Raji (cell line): ENCODE measurements around the gene GH1.

Experiments
- POLR2A ChIP-seq: IDR thresholded peaks from 2 replicates; pipeline ENCODE4 v1.6.1; 2011; ENCODE audit warnings: low read depth, low read length, control low read depth; ENCODE audit not compliant: insufficient read depth

The GH1 gene

GRCh38 chr17:63949576-63950250 lies 31.1 kb upstream of the GH1 start:
- no peak for TF ChIP-seq POLR2A

- TF ChIP-seq POLR2A: no peak
Observed at GRCh38 chr17:63948521-63948920, 29.9 kb upstream of the GH1 start.

GRCh38 chr17:63947711-63948330 lies 29.2 kb upstream of the GH1 start:
- TF ChIP-seq POLR2A: no peak

GRCh38 chr17:63946440-63947363 lies 28.1 kb upstream of the GH1 start:
- peak; percentile 30; the same call in 1 of the 2 replicates for TF ChIP-seq POLR2A

GRCh38 chr17:63945784-63946439 lies 27.3 kb upstream of the GH1 start:
- TF ChIP-seq POLR2A: peak; percentile 75

GRCh38 chr17:63944736-63945499 lies 26.3 kb upstream of the GH1 start:
- no peak for TF ChIP-seq POLR2A

GRCh38 chr17:63943745-63944144 lies 25.1 kb upstream of the GH1 start:
- TF ChIP-seq POLR2A: no peak

- TF ChIP-seq POLR2A: no peak
Observed at GRCh38 chr17:63942309-63942985, 23.8 kb upstream of the GH1 start.

GRCh38 chr17:63941751-63942150 lies 23.1 kb upstream of the GH1 start:
- TF ChIP-seq POLR2A: no peak

- no peak for TF ChIP-seq POLR2A
Observed at GRCh38 chr17:63941162-63941561, 22.5 kb upstream of the GH1 start.

- TF ChIP-seq POLR2A: no peak
Observed at GRCh38 chr17:63940584-63940983, 21.9 kb upstream of the GH1 start.

GRCh38 chr17:63939884-63940283 lies 21.2 kb upstream of the GH1 start:
- TF ChIP-seq POLR2A: no peak

- no peak for TF ChIP-seq POLR2A
Observed at GRCh38 chr17:63939401-63939800, 20.8 kb upstream of the GH1 start.

GRCh38 chr17:63937920-63938319 lies 19.3 kb upstream of the GH1 start:
- no peak for TF ChIP-seq POLR2A
